Epithelial cell of esophagus (primary cell): ENCODE measurements around the gene PRKD3.

Source experiments
- DNase-seq: peaks from one replicate; pipeline ENCODE4 v3.0.0; 2010; ENCODE audit warnings: low read depth
- H3K4me3 ChIP-seq: 2 replicates; pipeline ENCODE4 v1.5.1; 2011; ENCODE audit warnings: mild to moderate bottlenecking, low read length, control low read depth
- TF ChIP-seq, protein P1 (sequence below): IDR thresholded peaks from 2 replicates; pipeline ENCODE4 v1.5.1; 2011; ENCODE audit warnings: low read depth, mild to moderate bottlenecking, low read length, control low read depth, inconsistent platforms; ENCODE audit not compliant: insufficient read depth; ENCODE audit errors: missing control alignments

Gene PRKD3

DNA sequence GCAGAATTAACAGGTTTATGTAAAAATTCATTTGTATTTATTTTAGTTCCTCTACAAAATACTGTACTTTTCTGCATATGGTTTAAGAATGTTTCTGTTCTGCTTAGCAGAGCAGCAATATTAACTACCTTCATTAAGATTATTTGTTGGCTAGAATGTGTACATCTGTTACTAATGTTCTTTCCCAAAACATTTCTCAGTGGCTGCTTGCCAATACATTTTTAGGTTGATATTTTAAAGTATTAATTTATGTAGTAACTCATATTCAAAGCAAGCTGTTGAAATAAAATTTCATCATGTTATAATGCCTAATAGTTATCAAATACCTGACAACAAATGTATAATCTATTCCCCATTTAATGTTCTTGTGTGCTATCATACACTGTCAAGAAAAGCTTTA is 40.3 kb downstream of the PRKD3 start:
- no peak for DNase-seq
- TF ChIP-seq, protein P1, sequence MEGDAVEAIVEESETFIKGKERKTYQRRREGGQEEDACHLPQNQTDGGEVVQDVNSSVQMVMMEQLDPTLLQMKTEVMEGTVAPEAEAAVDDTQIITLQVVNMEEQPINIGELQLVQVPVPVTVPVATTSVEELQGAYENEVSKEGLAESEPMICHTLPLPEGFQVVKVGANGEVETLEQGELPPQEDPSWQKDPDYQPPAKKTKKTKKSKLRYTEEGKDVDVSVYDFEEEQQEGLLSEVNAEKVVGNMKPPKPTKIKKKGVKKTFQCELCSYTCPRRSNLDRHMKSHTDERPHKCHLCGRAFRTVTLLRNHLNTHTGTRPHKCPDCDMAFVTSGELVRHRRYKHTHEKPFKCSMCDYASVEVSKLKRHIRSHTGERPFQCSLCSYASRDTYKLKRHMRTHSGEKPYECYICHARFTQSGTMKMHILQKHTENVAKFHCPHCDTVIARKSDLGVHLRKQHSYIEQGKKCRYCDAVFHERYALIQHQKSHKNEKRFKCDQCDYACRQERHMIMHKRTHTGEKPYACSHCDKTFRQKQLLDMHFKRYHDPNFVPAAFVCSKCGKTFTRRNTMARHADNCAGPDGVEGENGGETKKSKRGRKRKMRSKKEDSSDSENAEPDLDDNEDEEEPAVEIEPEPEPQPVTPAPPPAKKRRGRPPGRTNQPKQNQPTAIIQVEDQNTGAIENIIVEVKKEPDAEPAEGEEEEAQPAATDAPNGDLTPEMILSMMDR = no peak
- H3K4me3 ChIP-seq = no peak overlapping the region

DNA sequence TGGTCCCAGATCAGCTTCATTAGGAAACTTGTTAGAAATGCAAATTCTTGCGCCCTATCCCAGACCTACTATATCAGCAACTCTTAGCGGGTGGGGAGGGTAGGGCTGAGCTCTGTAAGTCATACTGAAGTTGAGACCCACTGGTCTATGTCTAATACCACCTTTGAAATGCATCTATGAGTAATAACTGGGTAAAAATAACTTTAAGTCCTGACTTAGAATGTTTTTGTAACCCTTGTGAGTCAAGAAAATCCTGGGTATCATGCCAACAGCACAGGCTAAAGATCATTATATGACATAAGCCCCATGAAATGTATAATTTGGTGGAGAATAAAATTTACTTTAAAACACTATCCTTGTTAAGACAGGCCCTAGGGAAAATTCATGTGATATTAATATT is 41.4 kb downstream of the PRKD3 start:
- H3K4me3 ChIP-seq = no peak overlapping the region
- peak; percentile 69 for DNase-seq
- TF ChIP-seq, protein P1 = no peak

DNA sequence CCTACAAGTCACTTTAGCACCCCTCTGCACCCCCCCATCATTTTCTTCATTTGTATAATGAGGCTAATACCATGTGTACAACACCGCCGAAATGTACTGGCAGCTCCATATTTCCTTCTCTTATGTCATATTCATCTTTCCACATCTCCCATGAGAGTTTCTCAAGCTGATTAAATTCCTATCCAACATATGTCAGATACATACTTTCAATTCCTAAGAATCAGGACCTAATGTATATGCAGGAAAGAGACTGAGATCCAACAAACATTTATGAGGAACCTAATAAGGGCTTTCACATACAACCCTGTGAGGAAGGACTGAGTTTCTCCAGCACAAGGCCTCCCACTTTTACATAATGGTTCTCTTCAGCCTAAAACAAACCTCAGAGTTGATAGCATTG is 41.9 kb downstream of the PRKD3 start:
- DNase-seq = no peak
- no peak overlapping the region for H3K4me3 ChIP-seq
- TF ChIP-seq, protein P1 = no peak

DNA sequence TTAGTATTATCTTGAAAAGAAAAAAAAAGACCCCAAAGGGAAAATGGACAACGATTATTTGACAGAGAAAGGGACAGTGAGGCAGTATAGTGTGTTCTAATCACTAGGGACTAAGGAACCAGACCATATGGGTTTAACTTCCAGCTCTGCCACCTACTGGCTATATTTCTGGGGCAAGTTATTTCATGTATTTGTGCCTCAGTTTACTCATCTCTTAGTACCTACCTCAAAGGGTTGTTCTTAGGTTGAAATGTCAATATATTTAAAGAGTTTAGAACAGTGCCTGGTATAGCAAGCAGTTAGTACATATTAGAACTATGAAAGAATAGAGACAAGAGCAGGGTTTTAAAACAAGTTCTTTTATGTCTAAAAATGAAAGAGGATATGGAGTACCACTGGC is 42.7 kb downstream of the PRKD3 start:
- H3K4me3 ChIP-seq = no peak overlapping the region
- no peak for DNase-seq
- TF ChIP-seq, protein P1 = peak; percentile 7

DNA sequence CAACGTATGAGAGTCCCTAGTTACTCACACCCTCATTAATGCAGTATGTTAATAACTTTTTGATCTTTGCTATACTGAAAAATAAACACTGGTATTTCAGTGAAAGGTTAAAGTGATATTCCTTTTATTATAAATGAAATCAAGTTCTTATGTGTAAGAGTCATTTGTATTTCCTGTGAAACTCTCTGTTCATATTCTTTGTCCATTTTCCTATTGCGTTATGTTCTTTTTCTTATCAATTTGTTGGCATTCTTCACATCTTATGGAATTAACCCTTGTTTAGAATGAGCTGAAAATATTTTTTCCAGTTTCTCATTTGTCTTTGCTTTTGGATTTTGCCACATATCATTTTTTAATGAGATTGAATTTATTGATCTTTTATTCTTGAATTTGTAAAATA is 48.3 kb downstream of the PRKD3 start:
- no peak for DNase-seq
- TF ChIP-seq, protein P1 = no peak
- no peak overlapping the region for H3K4me3 ChIP-seq
